HEK293 (cell line): ENCODE measurements around the gene CRMP1.

Experiments used
- ATF2 ChIP-seq: fragments of 450-650 bp; formaldehyde crosslinking; IDR thresholded peaks from 2 replicates; pipeline ENCODE4 v1.5.1; 2016; ENCODE audit warnings: missing biosample characterization, missing genetic modification characterization, low read depth
- CTCF ChIP-seq: fragments of 450-650 bp; formaldehyde crosslinking; IDR thresholded peaks from 2 replicates; pipeline ENCODE4 v1.5.1; 2016; ENCODE audit warnings: missing biosample characterization, missing genetic modification characterization
- PBX3 ChIP-seq: sonication (generic); formaldehyde crosslinking; IDR thresholded peaks from 2 replicates; pipeline ENCODE4 v1.8.1; 2022; ENCODE audit warnings: mild to moderate bottlenecking, moderate library complexity, missing genetic modification reagents
- TCF7L2 ChIP-seq: IDR thresholded peaks from 2 replicates; pipeline ENCODE4 v1.6.1; 2011; ENCODE audit warnings: low read depth, mild to moderate bottlenecking, inconsistent platforms, low read length, moderate library complexity, borderline replicate concordance
- ZNF138 ChIP-seq: fragments of 450-650 bp; formaldehyde crosslinking; IDR thresholded peaks from 2 replicates; pipeline ENCODE4 v1.5.1; 2016; ENCODE audit warnings: missing biosample characterization, missing genetic modification characterization, borderline replicate concordance
- ZNF311 ChIP-seq: fragments of 450-650 bp; formaldehyde crosslinking; IDR thresholded peaks from 2 replicates; pipeline ENCODE4 v1.5.1; 2017; ENCODE audit warnings: missing biosample characterization, missing genetic modification characterization, borderline replicate concordance
- ZNF629 ChIP-seq: fragments of 450-650 bp; formaldehyde crosslinking; IDR thresholded peaks from 2 replicates; pipeline ENCODE4 v1.5.1; 2017; ENCODE audit warnings: missing biosample characterization, missing genetic modification characterization

- TF ChIP-seq CTCF (tag by site-specific recombination), result no peak
- TF ChIP-seq TCF7L2, result no peak
- TF ChIP-seq PBX3 (CRISPR knock-in tag), result no peak
- TF ChIP-seq ATF2 (tag by site-specific recombination), result no peak
- no peak for TF ChIP-seq ZNF629 (tag by site-specific recombination)
- no peak for TF ChIP-seq ZNF138 (tag by site-specific recombination)
- no peak for TF ChIP-seq ZNF311 (tag by site-specific recombination)
Observed at GRCh38 chr4:5813882-5814255, 79.0 kb downstream of the CRMP1 start.
